Body of pancreas (tissue), 4 donors: ENCODE data around the gene CD48.

ENCODE experiments used
- CTCF ChIP-seq, 7 experiments: fragments of 450-650 bp in 4 of 7; fragments of 200-600 bp in 3 of 7; sonication (generic) in 3 of 7; IDR thresholded peaks; one replicate each; pipeline ENCODE4 v1.5.1; 2016 to 2019; ENCODE audit warnings: antibody characterized with exemption in 7 of 7
- POLR2A ChIP-seq, 3 donors: fragments of 450-650 bp; IDR thresholded peaks; one replicate each; pipeline ENCODE4 v1.6.1; 2016; ENCODE audit warnings: antibody characterized with exemption in 3 of 3, mild to moderate bottlenecking in 2 of 3

DNA sequence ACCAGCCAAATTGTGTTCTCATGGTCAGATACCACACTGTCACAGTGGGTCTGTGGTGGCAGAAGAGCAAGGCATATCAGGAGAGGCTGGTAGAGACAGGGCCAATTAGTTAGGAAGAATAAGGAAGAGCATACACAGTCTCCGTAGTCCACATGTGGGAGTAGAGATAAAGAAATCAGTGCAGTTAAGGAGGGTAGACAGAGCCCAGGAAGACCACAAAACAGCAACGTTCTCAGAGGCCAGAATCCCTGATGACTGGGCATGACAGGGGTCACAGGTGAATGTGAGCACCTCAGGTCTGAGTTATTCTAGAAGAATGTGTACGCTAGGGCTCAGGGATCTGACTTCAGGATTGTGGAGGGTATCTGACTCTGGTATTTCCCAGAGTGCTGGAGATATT, 31.7 kb downstream of the CD48 start:
- TF ChIP-seq CTCF (IDR thresholded peaks at IDR 0.05) (no peak), POLR2A (IDR thresholded peaks at IDR 0.05) (no peak)
